Stimulated activated CD4-positive, alpha-beta T cell treated with anti-CD3 and anti-CD28 coated beads, Interleukin-4, amount 100 ng/mL, for 1 hour (primary cell): ENCODE results near the gene SNX20.

ENCODE experiments used
- DNase-seq: peaks from one replicate; pipeline ENCODE4 v3.0.0-alpha.2; 2020

The SNX20 gene

GRCh38 chr16:50657241-50657640 is 23.9 kb downstream of the SNX20 start:
- DNase-seq = no peak

- DNase-seq = no peak
These were observed 25.5 kb downstream of the SNX20 start for GRCh38 chr16:50655558-50656055.

- DNase-seq = no peak
These were observed 27.2 kb downstream of the SNX20 start for GRCh38 chr16:50653633-50654519.

GRCh38 chr16:50652836-50653425 is 28.2 kb downstream of the SNX20 start:
- no peak for DNase-seq

- DNase-seq = no peak
These were observed 29.2 kb downstream of the SNX20 start for GRCh38 chr16:50651835-50652438.

GRCh38 chr16:50646345-50646744 is 34.8 kb downstream of the SNX20 start:
- no peak for DNase-seq

GRCh38 chr16:50645563-50646220 is 35.4 kb downstream of the SNX20 start:
- no peak for DNase-seq

- peak; percentile 31 for DNase-seq
These were observed 36.4 kb downstream of the SNX20 start for GRCh38 chr16:50644729-50645128.

GRCh38 chr16:50644245-50644644 is 36.9 kb downstream of the SNX20 start:
- DNase-seq = no peak

GRCh38 chr16:50643192-50643591 is 37.9 kb downstream of the SNX20 start:
- DNase-seq = no peak

- DNase-seq = no peak
These were observed 38.8 kb downstream of the SNX20 start for GRCh38 chr16:50642349-50642748.

- DNase-seq = no peak
These were observed 39.3 kb downstream of the SNX20 start for GRCh38 chr16:50641818-50642187.

GRCh38 chr16:50640919-50641817 is 39.9 kb downstream of the SNX20 start:
- DNase-seq = no peak

- no peak for DNase-seq
These were observed 40.7 kb downstream of the SNX20 start for GRCh38 chr16:50640391-50640790.

- DNase-seq = no peak
These were observed 42.1 kb downstream of the SNX20 start for GRCh38 chr16:50638816-50639670.

- DNase-seq = no peak
These were observed 43.2 kb downstream of the SNX20 start for GRCh38 chr16:50637716-50638602.

- DNase-seq = no peak
These were observed 44.2 kb downstream of the SNX20 start for GRCh38 chr16:50636753-50637374.

- DNase-seq = peak; percentile 15
These were observed 45.4 kb downstream of the SNX20 start for GRCh38 chr16:50635505-50636392.

GRCh38 chr16:50634947-50635346 is 46.2 kb downstream of the SNX20 start:
- DNase-seq = no peak
